Renal pelvis (tissue), 4 donors: ENCODE data around the gene PINLYP. TPM values are rescaled to one million over a fixed set of nuclear protein-coding genes. Genes with fewer than 3 reads are reported as not detected.
"Not testable (repeated sequence)": the region's sequence is repeated elsewhere in the genome, so short reads cannot be mapped to it uniquely, and the experiment has no call there.

Source experiments
- DNase-seq: peaks from one replicate; pipeline ENCODE4 v3.0.0-alpha.2; 2013
- polyA plus RNA-seq, 3 donors: library from polyadenylated mRNA; unstranded; fragments of 120-200 nt; gene quantifications; one replicate each; pipeline ENCODE4 v1.2.1, GENCODE V29; 2013; ENCODE audit not compliant: insufficient read length in 3 of 3

The PINLYP gene
- polyA plus RNA-seq, 3 donors = 16.1 to 24.2 (median 20.2) TPM

DNA sequence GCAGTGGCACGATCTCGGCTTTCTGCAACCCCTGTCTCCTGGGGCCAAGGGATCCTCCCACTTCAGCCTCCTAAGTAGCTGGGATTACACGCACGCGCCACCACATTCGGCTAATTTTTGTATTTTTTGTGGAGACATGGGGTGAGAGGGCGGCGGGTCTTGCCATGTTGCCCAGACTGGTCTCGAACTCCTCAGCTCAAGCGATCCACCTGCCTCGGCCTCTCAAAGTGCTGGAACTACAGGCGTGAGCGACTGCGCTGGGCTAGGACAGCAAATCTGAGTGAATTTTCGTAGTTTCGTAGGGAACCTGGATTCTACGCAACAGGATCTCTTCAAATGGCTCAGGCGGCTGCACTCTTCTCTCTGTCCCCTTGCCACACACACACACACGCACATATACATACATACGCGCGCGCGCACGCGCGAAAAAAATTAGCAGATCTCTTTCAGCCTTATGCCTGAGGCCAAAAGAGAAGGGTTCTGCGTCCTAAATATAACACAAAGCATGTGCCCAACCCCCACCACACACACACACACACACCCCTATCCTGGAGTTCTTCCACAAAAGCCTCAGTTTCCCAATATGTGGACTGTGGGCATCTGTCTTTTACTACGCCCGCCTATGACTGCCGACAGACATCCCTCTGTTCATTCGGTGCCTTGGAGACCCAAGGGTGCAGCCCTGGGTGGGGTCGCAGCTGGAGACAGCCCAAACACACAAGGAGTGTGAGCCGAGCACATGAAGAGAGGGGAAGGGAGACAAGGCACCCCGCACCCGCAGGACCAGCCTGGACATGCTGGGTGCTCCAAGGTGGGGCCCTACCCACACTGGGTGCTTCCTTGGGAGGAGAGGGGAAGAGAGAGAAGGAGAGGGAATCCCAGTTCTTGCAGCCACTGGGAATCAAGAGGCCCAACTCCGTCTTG is 616 bp downstream of the PINLYP start:
- DNase-seq = no peak

DNA sequence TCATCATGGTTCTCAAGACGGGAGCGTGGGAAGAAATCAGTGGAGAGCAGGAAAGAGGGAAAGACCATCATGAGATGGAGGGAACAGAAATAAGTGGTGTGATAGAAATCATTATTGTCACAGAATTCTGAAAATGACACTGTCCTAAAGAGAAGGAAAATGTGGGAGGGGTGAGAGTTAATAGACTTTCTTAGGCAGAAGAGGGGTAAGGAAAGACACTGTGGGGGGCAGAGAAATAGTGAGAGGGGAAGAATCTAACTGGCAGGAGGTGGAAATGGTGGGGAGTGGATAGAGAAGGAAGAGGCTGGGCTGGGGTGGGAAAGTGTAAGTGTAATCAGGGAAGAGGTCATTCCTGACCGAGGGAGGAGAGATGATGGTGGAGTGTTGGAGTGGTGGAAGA is 3.2 kb downstream of the PINLYP start:
- no peak for DNase-seq

DNA sequence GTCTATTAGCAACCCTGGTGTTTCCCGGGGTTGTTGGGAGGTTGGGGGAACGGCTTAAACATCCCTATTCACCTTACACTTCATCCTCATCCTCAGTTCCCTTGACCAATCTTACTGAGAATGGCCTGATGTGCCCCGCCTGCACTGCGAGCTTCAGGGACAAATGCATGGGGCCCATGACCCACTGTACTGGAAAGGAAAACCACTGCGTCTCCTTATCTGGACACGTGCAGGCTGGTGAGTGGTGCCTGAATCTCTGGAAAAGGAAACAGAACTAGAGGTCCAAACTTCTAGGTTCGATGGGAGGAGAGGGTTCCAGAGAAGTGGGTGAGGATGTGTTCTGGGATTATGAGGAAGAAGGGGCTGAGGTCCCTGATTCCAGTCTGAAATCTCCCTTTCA is 5.9 kb downstream of the PINLYP start:
- DNase-seq = no peak

DNA sequence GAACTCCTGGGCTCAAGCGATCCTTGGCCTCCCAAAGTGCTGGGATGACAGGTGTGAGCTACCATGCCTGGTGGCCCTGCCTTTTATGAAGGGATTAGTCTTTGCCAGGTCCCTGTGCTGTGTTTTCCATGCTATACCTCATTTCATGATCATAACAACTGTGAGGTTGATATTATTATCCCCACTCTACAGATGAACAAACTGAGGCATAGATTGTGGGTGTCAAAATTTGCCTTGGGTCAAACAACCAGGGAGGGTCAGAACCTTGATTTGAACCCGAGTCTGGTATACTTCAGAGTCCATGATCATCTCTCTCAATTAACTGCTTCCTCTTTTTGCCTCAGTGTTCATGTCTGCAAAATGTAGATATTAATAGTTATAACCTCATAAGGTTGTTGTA is 6.9 kb downstream of the PINLYP start:
- DNase-seq = no peak

DNA sequence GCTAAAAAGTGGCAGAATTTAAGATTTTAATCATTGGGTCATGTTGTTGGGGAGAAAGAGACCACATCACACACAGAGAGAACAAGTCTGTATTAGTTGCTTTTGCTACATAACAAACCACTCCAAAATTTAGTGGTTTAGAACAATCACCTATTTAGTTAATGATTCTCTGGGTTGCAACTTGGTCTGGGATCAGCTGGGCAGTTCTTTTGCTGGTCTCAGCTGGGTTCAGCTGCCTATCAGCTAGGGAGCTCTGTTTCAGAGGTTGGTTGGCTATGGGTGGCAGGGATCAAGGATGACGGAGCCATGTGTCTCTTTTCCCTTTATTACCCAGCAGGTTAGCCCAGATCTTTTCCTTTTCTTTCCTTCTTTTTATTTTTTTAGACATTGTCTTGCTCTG is 8.9 kb downstream of the PINLYP start:
- no peak for DNase-seq

DNA sequence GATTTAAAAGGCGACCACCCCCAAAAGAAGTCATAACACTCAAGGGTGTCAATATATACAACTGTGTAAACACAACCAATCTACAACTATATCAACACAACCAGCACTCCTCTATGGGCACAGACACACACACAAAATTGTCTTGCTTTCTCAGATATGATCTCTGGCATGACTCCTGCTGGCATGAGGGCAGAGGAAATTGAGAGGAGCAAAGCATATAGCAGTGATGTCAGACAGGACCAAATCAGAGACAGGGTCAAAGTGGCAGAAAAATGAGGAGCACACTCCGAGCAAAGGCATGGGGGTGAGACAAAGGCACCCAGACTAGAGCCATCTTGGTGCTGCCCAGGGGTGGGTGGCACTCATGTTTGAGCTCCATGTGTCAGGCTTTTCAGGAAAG is 10.7 kb downstream of the PINLYP start:
- DNase-seq = no peak

DNA sequence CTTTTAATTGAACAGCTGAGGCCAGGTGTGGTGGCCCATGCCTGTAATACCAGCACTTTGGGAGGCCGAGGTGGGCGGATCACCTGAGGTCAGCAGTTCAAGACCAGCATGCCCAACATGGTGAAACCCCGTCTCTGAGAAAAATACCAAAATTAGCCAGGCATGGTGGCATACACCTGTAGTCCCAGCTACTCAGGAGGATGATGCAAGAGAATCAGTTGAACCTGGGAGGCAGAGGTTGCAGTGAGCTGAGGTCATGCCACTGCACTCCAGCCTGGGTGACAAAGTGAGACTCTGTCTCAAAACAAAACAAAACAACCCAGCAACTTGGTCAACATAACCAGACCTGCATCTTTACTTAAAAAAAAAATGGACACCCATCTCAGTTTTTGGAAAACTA is 11.4 kb downstream of the PINLYP start:
- DNase-seq = not testable (repeated sequence)

DNA sequence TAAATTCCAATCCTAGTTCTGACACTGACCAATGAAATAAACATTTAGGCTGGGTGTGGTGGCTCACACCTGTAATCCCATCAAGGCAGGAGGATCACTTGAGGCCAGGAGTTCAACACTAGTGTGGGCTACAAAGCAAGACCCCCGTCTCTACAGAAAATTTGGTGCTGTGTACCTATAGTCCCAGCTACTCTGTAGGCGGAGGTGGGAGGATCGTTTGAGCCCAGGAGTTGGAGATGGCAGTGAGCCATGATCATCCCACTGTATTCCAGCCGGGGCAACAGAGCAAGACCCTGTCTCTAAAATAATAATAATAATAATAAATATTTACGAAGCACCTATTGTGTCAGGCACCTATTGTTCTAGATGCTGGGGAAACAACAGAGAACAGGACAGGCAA is 13.7 kb downstream of the PINLYP start:
- DNase-seq = no peak

DNA sequence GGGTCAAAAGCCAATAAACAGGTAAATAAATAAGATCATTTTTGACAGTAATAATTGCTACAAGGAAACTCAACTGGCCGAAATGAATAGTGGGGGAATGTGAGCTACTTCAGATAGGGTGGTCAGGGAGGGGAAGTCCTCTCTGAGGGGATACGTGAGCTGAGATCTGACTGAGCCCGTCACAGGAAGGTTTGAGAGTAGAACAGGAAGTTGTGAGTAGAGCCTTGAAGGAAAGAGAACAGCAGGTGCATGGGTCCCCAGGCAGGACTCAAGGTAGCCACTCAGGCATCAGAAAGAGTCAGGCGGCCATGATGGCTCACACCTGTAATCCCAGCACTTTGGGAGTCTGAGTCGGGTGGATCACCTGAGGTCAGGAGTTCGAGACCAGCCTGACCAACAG is 14.1 kb downstream of the PINLYP start:
- DNase-seq = no peak

DNA sequence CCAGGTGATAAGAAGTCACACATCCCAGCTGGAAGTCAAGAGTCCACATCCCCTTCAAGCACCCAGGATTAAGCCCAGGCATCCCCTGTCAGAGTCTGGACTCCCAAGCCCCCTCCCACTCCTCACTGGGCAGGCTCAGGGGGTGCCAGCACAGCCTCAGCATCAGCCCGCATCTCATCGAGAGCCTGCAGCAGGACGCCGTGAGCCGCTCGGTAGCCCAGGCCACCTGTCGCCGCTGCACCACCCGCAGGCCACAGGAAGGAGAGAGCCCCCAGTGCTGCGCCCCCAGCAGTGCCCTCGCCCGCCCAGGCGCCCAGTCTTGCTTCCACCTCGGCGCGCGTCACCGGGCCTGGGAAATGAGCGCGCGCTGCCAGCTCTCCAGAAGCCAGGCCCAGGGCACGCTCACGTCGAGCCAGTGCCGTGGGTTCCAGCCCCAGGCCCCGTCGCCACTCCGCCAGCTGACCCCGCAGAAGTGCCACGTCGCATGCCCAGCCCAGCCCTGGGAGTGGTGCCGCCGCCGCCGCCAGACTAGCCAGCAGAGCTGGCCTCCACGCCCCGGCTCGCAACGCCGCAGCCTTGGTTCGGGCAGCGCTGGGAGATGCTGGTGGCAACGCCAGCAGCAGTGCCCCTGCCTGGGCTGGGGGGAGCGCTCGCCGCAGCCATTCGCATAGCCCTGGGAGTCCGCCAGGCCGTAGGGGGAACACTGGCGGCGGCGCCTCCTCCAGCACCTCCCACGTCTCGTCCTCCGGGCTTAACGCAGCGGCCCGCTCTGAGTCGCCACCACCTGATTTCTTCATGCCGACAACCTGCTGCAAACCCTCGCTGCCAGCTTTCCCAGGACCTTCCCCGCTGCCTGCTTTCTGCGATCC is 16.5 kb downstream of the PINLYP start:
- DNase-seq = no peak

DNA sequence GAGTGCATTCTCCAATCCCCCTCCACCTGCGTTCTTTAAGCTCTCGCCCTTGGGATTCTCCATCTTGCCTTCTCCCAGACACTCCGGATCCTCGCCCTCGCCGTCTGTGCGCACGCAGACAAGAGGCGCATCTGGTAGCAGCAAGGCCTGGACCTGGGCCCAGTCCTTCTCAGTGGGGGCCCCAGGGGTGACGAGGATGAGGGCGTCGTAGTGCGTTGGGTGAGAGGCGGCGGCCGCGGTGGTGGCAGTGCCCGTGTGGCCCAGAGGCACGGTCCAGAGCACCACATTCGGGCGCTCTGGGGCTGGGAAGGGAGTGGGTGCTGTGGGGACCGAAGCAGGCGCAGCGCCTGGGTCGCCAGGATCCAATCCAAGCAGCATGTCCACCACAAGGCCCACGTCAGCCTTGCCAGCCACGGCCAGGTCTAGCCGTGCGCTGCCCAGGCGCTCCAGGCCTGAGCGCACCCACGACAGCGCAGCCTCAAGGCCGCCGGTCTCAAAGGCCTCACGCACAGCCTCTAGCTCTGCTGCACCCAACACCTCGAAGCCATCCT is 17.3 kb downstream of the PINLYP start:
- no peak for DNase-seq

DNA sequence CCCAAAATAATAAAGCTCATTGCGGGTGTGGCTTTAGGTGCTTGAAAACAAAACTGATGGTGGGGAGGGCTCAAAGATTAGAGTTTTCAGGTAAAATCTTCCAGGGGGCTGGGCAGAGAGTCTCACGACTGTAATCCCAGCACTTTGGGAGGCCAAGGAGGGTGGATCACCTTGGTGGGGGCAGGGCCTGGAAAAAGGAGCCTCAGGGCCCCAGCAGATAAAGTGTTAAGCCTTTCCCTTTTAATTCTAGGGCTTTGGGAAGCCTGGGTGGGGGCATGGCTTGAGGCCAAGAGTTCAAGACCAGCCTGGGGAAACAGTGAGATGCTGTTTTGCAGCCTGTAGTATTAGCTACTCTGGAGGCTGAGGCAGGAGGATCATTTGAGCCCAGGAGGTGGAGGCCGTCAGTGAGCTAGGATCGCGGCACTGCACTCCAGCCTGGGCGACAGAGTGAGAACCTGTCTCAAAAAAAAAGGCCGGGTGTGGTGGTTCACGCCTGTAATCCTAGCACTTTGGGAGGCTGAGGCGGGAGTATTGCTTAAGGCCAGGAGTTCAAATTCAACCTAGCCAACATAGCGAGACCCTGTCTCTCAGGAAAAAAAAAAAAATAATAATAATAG is 18.6 kb downstream of the PINLYP start:
- no peak for DNase-seq

DNA sequence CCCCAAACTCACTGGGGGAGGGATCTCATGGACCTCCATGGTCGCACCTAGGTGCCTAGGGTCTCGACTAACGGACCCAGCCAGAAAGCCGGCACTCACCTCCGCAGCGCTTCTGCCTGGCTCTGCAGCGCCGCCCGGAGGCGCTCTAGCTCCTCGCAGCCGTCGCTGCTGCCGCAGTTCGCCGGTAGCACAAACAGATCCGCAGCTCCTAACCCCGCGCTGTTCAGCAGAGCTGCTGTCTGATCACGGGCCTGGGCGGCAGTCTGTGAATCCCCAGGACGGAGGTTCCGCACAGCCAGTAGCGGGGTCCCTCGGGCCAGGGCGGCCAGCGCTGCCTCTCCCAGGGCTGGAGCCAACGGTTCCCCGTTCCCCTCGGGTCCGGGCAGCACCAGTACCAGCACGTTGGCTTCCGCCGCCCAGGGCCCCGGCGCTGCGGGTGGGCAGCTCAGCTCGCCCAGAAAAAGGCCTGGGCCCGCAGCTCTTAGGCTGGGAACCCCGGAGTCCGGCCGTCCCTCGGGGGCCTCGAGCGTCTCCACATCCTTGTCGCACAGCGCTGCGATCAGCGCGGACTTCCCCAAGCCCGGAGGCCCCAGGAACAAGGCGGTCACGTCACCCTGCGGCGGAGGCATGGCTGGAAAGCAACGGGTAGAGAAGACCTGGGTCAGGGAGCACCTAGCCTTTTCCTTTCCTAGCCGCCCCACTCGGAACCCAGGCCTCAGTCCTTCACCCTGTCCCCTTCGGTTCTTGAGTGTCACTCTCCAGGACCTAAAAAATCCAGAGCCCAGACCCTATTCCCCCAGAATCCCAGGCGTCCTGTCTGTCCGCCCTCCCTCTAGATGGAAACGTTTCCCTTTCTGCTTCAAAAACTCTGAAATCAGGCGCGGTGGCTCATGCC is 19.4 kb downstream of the PINLYP start:
- DNase-seq = peak; percentile 65

DNA sequence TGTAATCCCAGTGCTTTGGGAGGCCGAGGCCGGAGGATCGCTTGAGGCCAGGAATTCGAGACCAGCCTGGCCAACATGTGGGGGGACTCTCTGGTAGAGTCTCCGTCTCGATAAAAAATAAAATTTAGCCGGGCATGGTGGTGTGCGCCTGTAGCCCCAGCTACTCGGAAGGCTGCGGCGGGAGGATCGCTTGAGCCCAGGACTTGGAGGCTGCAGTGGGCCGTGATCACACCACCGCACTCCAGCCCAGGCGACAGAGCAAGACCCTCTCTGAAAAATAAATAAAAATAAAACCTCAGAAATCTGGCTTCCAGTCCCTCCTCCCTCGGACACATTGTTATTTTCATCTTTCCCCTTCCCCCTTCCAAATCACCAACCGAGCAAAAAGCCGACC is 20.0 kb downstream of the PINLYP start:
- DNase-seq = no peak

DNA sequence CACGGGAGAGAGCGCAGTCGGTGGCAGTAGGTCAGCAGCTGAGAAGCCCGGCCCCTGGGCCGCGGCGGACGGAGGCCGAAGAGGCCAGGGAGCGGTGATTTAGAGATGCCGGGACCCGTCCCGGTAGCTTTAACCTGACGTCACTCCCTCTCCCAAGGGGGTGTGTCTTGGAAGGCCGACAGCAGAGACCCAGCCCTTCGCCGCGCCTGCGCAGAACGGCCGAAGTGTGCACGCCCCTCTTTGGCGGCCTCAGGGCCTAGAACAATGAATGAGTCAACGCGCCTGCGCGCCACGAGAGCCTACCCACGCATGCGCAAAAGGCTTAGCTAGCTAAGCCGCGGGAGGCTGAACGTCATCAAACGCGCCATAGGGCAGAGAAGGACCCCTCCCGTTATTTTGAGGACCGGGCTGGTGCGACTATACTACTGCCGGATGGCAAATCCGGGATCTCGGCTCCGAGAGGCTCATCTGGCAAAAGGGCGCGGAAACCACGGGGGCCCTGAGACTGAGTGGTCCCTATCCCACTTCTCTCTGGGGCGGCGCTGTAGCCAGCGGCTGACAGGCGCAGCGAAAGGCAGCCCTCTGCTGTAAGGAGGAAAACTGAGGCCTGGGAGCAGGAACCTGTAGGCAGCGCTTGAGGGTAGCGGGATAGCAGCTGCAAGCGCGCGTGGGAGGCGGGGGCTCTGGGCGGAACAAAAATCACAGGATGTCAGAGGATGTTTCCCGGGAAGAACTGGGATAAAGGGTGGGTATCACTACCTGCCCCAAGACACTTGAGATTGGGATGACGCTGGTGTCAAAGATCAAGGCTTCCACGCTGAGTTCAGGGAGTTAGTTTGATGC is 20.6 kb downstream of the PINLYP start, which contains the start of the genes IRGQ and ZNF576:
TSS of gene IRGQ (minus strand) at position 136 of the 843 bp plus-strand sequence. CDS start 796 bp downstream, outside the sequence.
TSS of gene ZNF576 (plus strand) at position 597 of the 843 bp plus-strand sequence. CDS start 514 bp downstream, outside the sequence.
- DNase-seq = peak; percentile 100

DNA sequence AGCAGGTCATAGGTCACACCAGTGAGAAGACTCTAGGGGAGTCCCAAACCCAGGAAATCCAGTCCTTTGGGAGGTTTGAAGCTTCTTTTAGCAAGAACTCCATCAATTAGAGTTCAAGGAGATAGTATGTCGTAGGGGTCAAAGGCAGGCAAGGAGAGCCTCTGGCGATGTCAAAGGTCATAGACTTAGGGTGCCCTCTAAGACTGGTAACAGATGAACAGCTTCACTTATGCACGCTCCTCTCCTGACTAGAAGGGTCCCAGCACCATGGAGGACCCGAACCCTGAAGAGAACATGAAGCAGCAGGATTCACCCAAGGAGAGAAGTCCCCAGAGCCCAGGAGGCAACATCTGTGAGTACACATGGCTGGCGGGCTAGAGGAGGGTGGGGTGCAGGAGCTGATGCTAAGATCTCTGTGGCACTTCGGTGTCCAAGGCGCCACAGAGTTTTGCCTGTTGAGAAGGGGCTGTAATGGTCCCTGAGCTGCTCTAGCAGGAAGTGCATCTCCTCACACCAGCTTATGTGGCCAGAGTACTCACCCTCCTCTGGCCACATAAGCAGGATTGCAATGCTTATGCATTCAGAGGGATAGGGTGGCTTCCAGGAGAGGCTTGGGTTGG is 21.4 kb downstream of the PINLYP start:
- no peak for DNase-seq

DNA sequence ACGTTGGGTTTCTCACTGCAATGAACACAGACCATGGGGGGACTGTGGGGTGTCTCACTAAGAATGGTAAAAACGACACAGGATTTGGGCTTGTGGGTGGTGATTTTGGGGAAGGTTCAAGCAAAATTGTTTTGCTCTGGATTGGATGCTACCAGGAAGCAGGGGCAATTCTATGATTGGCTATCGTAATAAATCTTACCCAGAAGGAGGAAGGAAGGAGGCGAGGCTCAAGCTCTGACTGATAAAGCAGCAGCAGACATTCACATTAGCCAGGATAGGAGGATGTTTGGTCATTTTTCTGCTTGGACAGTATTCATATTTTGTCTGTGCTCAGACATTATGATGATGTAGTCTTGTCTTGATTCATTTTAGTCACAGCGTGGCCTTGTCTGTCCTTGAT is 22.3 kb downstream of the PINLYP start:
- no peak for DNase-seq

DNA sequence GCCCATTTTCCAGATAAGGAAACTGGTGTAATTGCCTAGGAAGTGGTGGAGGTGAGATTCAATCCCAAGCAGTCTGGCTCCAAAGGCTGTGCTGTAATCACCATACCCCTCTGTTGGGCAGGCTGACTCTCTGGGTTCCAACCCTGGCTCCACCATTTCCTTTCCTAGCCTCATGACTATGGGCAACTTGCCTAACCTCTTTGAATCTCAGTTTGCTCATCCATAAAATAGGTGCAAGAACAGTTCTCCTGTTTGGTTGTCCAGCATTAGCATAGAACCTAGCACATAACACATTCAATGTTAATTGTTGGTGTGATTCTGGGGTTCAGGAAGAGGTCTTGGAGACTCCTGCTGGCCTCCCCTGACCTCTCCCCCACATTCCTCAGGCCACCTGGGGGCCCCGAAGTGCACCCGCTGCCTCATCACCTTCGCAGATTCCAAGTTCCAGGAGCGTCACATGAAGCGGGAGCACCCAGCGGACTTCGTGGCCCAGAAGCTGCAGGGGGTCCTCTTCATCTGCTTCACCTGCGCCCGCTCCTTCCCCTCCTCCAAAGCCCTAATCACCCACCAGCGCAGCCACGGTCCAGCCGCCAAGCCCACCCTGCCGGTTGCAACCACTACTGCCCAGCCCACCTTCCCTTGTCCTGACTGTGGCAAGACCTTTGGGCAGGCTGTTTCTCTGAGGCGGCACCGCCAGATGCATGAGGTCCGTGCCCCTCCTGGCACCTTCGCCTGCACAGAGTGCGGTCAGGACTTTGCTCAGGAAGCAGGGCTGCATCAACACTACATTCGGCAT is 23.0 kb downstream of the PINLYP start:
- no peak for DNase-seq
